ENCODE data around the gene TNFRSF1A. TPM values are rescaled to one million over a fixed set of nuclear protein-coding genes. Genes with fewer than 3 reads are reported as not detected.
A peak's percentile ranks its signal among the peaks of the same experiment; 100 is the strongest.

Gene TNFRSF1A
- total RNA-seq, 1 donor from 2014 or later = 70.4 TPM

DNA sequence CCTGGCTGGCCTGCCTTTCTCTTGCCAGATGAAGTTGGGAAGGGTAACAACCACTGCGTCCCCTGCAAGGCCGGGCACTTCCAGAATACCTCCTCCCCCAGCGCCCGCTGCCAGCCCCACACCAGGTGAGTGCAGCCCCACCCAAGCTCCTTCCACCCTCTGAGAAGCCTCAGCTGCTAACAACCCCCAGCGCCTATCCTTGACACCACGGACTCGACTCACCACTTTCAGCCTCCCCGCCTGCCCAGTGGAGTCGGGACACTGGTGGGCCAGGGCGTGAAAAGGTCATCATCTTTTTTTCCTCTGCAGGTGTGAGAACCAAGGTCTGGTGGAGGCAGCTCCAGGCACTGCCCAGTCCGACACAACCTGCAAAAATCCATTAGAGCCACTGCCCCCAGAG lies 44.2 kb upstream of the TNFRSF1A start:
- Mint-ChIP-seq H3K9me3 (no peaks in the 10 kb centered on the region), H3K4me3 (no peak overlapping the region), H3K36me3 (peaks cover 18% of the 10 kb centered on the region), H3K4me1 (peaks cover 19% of the 10 kb centered on the region), H3K27me3 (ENCODE audit: low read depth) (no peaks in the 10 kb centered on the region), H3K27ac (peak overlapping the region; percentile 67)
- TF ChIP-seq, protein P1, sequence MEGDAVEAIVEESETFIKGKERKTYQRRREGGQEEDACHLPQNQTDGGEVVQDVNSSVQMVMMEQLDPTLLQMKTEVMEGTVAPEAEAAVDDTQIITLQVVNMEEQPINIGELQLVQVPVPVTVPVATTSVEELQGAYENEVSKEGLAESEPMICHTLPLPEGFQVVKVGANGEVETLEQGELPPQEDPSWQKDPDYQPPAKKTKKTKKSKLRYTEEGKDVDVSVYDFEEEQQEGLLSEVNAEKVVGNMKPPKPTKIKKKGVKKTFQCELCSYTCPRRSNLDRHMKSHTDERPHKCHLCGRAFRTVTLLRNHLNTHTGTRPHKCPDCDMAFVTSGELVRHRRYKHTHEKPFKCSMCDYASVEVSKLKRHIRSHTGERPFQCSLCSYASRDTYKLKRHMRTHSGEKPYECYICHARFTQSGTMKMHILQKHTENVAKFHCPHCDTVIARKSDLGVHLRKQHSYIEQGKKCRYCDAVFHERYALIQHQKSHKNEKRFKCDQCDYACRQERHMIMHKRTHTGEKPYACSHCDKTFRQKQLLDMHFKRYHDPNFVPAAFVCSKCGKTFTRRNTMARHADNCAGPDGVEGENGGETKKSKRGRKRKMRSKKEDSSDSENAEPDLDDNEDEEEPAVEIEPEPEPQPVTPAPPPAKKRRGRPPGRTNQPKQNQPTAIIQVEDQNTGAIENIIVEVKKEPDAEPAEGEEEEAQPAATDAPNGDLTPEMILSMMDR (IDR thresholded peaks at IDR 0.05; ENCODE audit: unreplicated experiment) = no peak
- DNase-seq (ENCODE audit: low spot score in 2 of 2, unreplicated experiment in 2 of 2) = no peak

DNA sequence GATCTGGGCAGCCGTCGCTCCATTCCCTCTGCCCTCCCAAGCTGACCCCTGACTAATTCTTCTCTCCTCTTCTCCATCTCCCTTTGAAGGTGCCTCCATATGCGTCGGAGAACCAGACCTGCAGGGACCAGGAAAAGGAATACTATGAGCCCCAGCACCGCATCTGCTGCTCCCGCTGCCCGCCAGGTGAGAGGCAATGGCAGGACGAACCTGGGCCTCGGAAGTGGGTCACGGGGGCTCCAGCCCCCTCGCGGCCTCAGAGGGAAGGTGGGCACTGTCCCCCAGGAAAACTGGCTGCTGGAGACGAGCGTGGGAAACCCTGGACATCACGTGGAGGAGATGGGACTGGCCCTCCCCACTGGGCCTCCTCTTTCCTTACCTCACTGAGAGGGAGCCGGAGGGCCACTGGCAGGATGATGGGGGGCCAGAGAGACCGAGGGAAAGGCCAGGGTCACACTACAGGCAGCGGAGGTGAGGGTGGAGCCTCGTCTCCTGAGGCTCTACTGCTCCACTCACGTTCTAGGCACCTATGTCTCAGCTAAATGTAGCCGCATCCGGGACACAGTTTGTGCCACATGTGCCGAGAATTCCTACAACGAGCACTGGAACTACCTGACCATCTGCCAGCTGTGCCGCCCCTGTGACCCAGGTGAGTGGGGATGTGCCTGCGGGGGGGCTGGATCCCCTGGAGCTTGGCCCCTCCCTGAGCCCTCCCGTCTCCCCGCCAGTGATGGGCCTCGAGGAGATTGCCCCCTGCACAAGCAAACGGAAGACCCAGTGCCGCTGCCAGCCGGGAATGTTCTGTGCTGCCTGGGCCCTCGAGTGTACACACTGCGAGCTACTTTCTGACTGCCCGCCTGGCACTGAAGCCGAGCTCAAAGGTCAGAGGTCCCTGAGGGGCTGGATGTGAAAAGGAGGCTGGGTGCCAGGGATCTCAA lies 42.9 kb upstream of the TNFRSF1A start:
- H3K4me3 Mint-ChIP-seq = peak overlapping the region; percentile 65
- no peaks in the 10 kb centered on the region for H3K27me3 Mint-ChIP-seq (ENCODE audit: low read depth)
- no peaks in the 10 kb centered on the region for H3K9me3 Mint-ChIP-seq
- H3K4me1 Mint-ChIP-seq = peaks cover 22% of the 10 kb centered on the region
- peak overlapping the region; percentile 73 for H3K27ac Mint-ChIP-seq
- peaks cover 18% of the 10 kb centered on the region for H3K36me3 Mint-ChIP-seq
- no peak for DNase-seq (ENCODE audit: low spot score in 2 of 2, unreplicated experiment in 2 of 2)
- TF ChIP-seq, protein P1 (IDR thresholded peaks at IDR 0.05; ENCODE audit: unreplicated experiment) = no peak

GRCh38 chr12:6383572-6384498 lies 42.0 kb upstream of the TNFRSF1A start, which contains the start of gene LTBR:
Gene LTBR (plus strand): TSS chr12:6384162. CDS start chr12:6384359, 197 bp downstream.
- Mint-ChIP-seq H3K9me3 (no peaks in the 10 kb centered on the region), H3K27ac (peak within 1 kb of the TSS; percentile 86), H3K36me3 (peaks cover 16% of the 10 kb centered on the region), H3K27me3 (ENCODE audit: low read depth) (no peaks in the 10 kb centered on the region), H3K4me3 (peak within 1 kb of the TSS; percentile 65), H3K4me1 (peaks cover 27% of the 10 kb centered on the region)
- DNase-seq (ENCODE audit: low spot score in 2 of 2, unreplicated experiment in 2 of 2) = peak; percentile 82 to 87
- TF ChIP-seq, protein P1 (IDR thresholded peaks at IDR 0.05; ENCODE audit: unreplicated experiment) = no peak

DNA sequence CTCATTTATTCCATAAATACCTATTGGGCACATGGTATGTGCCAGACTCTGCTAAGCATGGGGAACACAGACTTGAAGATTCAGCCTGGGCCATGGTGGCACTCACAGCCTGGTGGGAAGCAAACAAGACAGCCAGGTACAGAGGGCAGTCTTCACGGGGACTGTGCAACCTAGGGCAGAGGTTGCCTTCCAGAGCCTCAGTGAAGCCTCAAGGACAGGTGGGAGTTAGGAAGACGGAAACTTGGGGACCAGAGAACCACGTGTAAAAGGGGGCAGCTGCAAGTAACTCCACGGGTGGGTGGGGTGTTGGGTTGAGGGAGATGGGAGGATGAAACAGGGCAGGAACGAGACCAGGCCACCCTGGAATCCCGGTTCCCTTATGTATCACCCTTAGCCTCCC lies 41.1 kb upstream of the TNFRSF1A start:
- DNase-seq (ENCODE audit: low spot score in 2 of 2, unreplicated experiment in 2 of 2) = no peak
- TF ChIP-seq, protein P1 (IDR thresholded peaks at IDR 0.05; ENCODE audit: unreplicated experiment) = no peak
- Mint-ChIP-seq H3K36me3 (peaks cover 11% of the 10 kb centered on the region), H3K27ac (peak overlapping the region; percentile 82), H3K9me3 (no peaks in the 10 kb centered on the region), H3K4me3 (peak overlapping the region; percentile 37), H3K4me1 (peaks cover 27% of the 10 kb centered on the region), H3K27me3 (ENCODE audit: low read depth) (no peaks in the 10 kb centered on the region)

DNA sequence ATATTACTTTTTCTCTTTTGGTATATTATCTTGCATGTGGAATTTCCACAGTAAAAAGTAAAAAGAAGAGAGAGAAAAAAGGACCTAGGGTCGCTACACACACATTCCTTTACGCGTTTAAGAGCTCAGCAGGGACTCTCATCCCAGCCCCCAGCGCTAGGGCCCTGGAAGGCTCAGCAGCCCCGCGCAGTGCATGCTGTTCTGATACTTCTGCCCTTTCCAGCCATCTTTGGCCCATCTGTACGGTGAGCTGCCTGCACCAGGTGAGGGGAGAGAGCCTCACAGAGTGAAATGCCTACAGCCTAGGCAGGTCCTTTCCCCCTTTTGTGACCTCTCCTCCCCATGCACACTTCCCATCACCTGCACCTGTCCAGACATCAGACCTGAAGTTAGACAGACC lies 40.5 kb upstream of the TNFRSF1A start:
- Mint-ChIP-seq H3K4me3 (no peak overlapping the region), H3K27ac (peak overlapping the region; percentile 82), H3K27me3 (ENCODE audit: low read depth) (no peaks in the 10 kb centered on the region), H3K36me3 (peaks cover 10% of the 10 kb centered on the region), H3K4me1 (peaks cover 31% of the 10 kb centered on the region), H3K9me3 (no peaks in the 10 kb centered on the region)
- TF ChIP-seq, protein P1 (IDR thresholded peaks at IDR 0.05; ENCODE audit: unreplicated experiment) = no peak
- no peak for DNase-seq (ENCODE audit: low spot score in 2 of 2, unreplicated experiment in 2 of 2)

Data from mesothelial cell of epicardium (in vitro differentiated cells).